ENCODE results near the gene PPFIA1. TPM values are rescaled to one million over a fixed set of nuclear protein-coding genes. Genes with fewer than 3 reads are reported as not detected.

The PPFIA1 gene
- total RNA-seq, 2 experiments from 2014 or later: 27.2 to 30.9 TPM

- peaks cover 4% of the 10 kb centered on the region for H3K27me3 Mint-ChIP-seq
- no peak for ATAC-seq
- no peaks in the 10 kb centered on the region for H3K9me3 Mint-ChIP-seq
- intact Hi-C loops (cut with micrococcal nuclease): no loop called here
- no peak overlapping the region for H3K4me3 Mint-ChIP-seq
- no peaks in the 10 kb centered on the region for H3K4me1 Mint-ChIP-seq (ENCODE audit: low read depth)
- POLR2A ChIA-PET: no interaction called here
- H3K36me3 Mint-ChIP-seq (ENCODE audit: low read depth): no peaks in the 10 kb centered on the region
- DNase-seq: no peak
- TF ChIP-seq CTCF (IDR thresholded peaks at IDR 0.05): no peak
- CTCF ChIA-PET: no interaction called here
- no peak overlapping the region for H3K27ac Mint-ChIP-seq
Observed at GRCh38 chr11:70233962-70234361, 36.5 kb upstream of the PPFIA1 start.

GRCh38 chr11:70240337-70240736, 30.2 kb upstream of the PPFIA1 start:
- H3K9me3 Mint-ChIP-seq: no peaks in the 10 kb centered on the region
- intact Hi-C loops (cut with micrococcal nuclease): no loop called here
- H3K27ac Mint-ChIP-seq: no peak overlapping the region
- DNase-seq (peak; percentile 5), ATAC-seq (no peak)
- no peak overlapping the region for H3K4me3 Mint-ChIP-seq
- POLR2A ChIA-PET: no interaction called here
- CTCF ChIA-PET: interaction anchor here (0.6 kb wide), 1 partner anchor 324 kb away, joined by 3 read pairs; no protein-coding TSS in a partner anchor
- H3K27me3 Mint-ChIP-seq: peaks cover 6% of the 10 kb centered on the region
- TF ChIP-seq CTCF (IDR thresholded peaks at IDR 0.05): no peak
- H3K4me1 Mint-ChIP-seq (ENCODE audit: low read depth): no peaks in the 10 kb centered on the region
- no peaks in the 10 kb centered on the region for H3K36me3 Mint-ChIP-seq (ENCODE audit: low read depth)

GRCh38 chr11:70241709-70242108, 28.8 kb upstream of the PPFIA1 start:
- Mint-ChIP-seq H3K27me3 (peaks cover 4% of the 10 kb centered on the region), H3K9me3 (no peaks in the 10 kb centered on the region), H3K4me1 (ENCODE audit: low read depth) (no peaks in the 10 kb centered on the region), H3K4me3 (no peak overlapping the region), H3K36me3 (ENCODE audit: low read depth) (no peaks in the 10 kb centered on the region), H3K27ac (no peak overlapping the region)
- ChIA-PET CTCF (no interaction called here), POLR2A (no interaction called here)
- ATAC-seq (no peak), DNase-seq (no peak)
- TF ChIP-seq CTCF (IDR thresholded peaks at IDR 0.05): no peak
- intact Hi-C loops (cut with micrococcal nuclease): no loop called here

- no peak for ATAC-seq
- Mint-ChIP-seq H3K4me1 (ENCODE audit: low read depth) (peaks cover 6% of the 10 kb centered on the region), H3K4me3 (no peak overlapping the region), H3K36me3 (ENCODE audit: low read depth) (no peaks in the 10 kb centered on the region), H3K27me3 (peaks cover 3% of the 10 kb centered on the region), H3K27ac (no peak overlapping the region), H3K9me3 (peaks cover 3% of the 10 kb centered on the region)
- CTCF ChIA-PET: no interaction called here
- TF ChIP-seq CTCF (IDR thresholded peaks at IDR 0.05): no peak
- DNase-seq: no peak
- POLR2A ChIA-PET: no interaction called here
- intact Hi-C loops (cut with micrococcal nuclease): no loop called here
Observed at GRCh38 chr11:70242885-70243284, 27.6 kb upstream of the PPFIA1 start.

- no peak for TF ChIP-seq CTCF (IDR thresholded peaks at IDR 0.05)
- CTCF ChIA-PET: no interaction called here
- peaks cover 6% of the 10 kb centered on the region for H3K4me1 Mint-ChIP-seq (ENCODE audit: low read depth)
- POLR2A ChIA-PET: no interaction called here
- H3K4me3 Mint-ChIP-seq: no peak overlapping the region
- H3K27ac Mint-ChIP-seq: no peak overlapping the region
- no peak for ATAC-seq
- DNase-seq: no peak
- H3K9me3 Mint-ChIP-seq: peaks cover 3% of the 10 kb centered on the region
- H3K27me3 Mint-ChIP-seq: peaks cover 2% of the 10 kb centered on the region
- intact Hi-C loops (cut with micrococcal nuclease): no loop called here
- no peaks in the 10 kb centered on the region for H3K36me3 Mint-ChIP-seq (ENCODE audit: low read depth)
Observed at GRCh38 chr11:70243912-70244652, 26.4 kb upstream of the PPFIA1 start.

Measured in activated CD8-positive, alpha-beta T cell treated with anti-CD3 and anti-CD28 coated beads for 36 hours (primary cell).